Tibial nerve (tissue), 3 donors: ENCODE results near the gene MALAT1.

Experiments
- POLR2A ChIP-seq, 2 donors: fragments of 450-650 bp; IDR thresholded peaks; one replicate each; pipeline ENCODE4 v1.6.1; 2017; ENCODE audit warnings: antibody characterized with exemption in 2 of 2, mild to moderate bottlenecking in 2 of 2, moderate library complexity in 2 of 2
- TF ChIP-seq, protein P1 (sequence below), 5 experiments: fragments of 200-600 bp in 3 of 5; fragments of 450-650 bp in 2 of 5; sonication (generic) in 3 of 5; IDR thresholded peaks; one replicate each; pipeline ENCODE4 v1.5.1; 2016 to 2019; ENCODE audit warnings: antibody characterized with exemption in 5 of 5, mild to moderate bottlenecking in 3 of 5, moderate library complexity in 2 of 5

DNA sequence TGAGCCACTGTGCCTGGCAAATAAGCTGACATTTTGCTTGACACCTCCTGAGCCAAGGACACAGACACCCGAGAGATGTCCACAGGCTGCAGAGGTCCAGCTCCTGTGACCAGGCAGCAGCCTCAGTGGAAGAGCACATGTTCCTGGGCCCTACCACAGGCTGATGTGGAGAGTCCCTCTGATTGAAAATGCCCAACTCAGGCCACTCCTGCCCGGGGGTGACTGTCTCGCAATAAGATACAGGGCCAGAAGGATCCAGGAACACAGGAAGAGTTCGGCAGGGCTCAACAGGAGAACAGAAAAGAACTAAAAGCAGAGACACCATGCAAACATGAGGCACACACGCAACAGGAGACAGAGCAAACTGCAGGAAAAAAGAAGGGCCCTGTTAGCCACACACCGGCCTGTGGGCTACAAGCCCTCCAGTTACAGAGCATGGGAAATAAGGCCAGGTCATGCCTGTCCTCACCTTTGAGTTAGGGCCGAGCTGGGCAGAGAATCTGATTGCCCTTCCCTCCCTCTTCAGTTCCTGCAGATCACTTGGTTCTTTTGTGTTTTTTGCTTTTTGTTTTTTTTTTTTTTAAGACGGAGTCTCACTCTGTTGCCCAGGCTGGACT, 28.3 kb upstream of the MALAT1 start:
- TF ChIP-seq, protein P1, sequence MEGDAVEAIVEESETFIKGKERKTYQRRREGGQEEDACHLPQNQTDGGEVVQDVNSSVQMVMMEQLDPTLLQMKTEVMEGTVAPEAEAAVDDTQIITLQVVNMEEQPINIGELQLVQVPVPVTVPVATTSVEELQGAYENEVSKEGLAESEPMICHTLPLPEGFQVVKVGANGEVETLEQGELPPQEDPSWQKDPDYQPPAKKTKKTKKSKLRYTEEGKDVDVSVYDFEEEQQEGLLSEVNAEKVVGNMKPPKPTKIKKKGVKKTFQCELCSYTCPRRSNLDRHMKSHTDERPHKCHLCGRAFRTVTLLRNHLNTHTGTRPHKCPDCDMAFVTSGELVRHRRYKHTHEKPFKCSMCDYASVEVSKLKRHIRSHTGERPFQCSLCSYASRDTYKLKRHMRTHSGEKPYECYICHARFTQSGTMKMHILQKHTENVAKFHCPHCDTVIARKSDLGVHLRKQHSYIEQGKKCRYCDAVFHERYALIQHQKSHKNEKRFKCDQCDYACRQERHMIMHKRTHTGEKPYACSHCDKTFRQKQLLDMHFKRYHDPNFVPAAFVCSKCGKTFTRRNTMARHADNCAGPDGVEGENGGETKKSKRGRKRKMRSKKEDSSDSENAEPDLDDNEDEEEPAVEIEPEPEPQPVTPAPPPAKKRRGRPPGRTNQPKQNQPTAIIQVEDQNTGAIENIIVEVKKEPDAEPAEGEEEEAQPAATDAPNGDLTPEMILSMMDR (IDR thresholded peaks at IDR 0.05): no peak
- TF ChIP-seq POLR2A (IDR thresholded peaks at IDR 0.05): no peak
